Fibroblast of lung (primary cell): Measurements from ENCODE around the gene RPAIN.

Experiments
- EZH2 ChIP-seq: IDR thresholded peaks from 2 replicates; pipeline ENCODE4 v1.5.1; 2012; ENCODE audit warnings: low read length, control low read depth, mild to moderate bottlenecking; ENCODE audit errors: missing control alignments
- TF ChIP-seq, protein P1 (sequence below), 2 donors: IDR thresholded peaks in 1 of 2; conservative IDR thresholded peaks in 1 of 2; 1 replicate in 1 of 2; 2 replicates in 1 of 2; pipeline ENCODE4 v1.5.1; 2011 to 2012; ENCODE audit warnings: low read length in 2 of 2, control low read depth in 1 of 2, inconsistent platforms in 1 of 2, low read depth in 1 of 2, mild to moderate bottlenecking in 1 of 2

DNA sequence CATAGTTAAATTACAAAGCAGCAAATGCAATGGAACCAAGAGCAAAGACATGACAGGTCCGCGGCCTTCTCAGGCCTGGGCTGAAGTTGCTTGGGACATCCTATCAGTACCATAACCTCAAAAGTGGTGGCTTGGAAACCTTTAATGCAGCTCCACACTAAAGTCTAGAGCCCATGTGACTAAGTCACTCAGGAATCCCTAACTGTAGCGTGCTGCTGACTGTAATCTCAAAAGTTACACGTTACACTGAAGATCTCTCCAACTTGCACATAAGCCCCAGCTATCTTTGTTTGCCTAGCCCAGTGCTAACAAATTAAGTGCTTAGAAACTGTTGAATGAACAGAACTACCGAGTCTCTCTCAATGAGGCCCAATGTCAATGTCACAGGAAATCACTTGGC is 28.3 kb upstream of the RPAIN start:
- TF ChIP-seq, protein P1, sequence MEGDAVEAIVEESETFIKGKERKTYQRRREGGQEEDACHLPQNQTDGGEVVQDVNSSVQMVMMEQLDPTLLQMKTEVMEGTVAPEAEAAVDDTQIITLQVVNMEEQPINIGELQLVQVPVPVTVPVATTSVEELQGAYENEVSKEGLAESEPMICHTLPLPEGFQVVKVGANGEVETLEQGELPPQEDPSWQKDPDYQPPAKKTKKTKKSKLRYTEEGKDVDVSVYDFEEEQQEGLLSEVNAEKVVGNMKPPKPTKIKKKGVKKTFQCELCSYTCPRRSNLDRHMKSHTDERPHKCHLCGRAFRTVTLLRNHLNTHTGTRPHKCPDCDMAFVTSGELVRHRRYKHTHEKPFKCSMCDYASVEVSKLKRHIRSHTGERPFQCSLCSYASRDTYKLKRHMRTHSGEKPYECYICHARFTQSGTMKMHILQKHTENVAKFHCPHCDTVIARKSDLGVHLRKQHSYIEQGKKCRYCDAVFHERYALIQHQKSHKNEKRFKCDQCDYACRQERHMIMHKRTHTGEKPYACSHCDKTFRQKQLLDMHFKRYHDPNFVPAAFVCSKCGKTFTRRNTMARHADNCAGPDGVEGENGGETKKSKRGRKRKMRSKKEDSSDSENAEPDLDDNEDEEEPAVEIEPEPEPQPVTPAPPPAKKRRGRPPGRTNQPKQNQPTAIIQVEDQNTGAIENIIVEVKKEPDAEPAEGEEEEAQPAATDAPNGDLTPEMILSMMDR (conservative IDR thresholded peaks at IDR 0.05 in 1 of 2, IDR thresholded peaks at IDR 0.05 in 1 of 2; ENCODE audit: low read depth in 1 of 2, low read length in 2 of 2) = no peak
- TF ChIP-seq EZH2 = no peak
